SK-N-SH (cell line): ENCODE results near the gene STRADA.

ENCODE experiments used
- CTCF ChIP-seq: fragments of 200-600 bp; sonication (generic); IDR thresholded peaks from 2 replicates; pipeline ENCODE4 v1.6.1; 2017; ENCODE audit warnings: antibody characterized with exemption, mild to moderate bottlenecking, moderate library complexity
- FOXM1 ChIP-seq: IDR thresholded peaks from 2 replicates; pipeline ENCODE4 v1.4.0; 2012; ENCODE audit warnings: low read depth, mild to moderate bottlenecking
- MAX ChIP-seq: IDR thresholded peaks from 2 replicates; pipeline ENCODE4 v1.4.0; 2012; ENCODE audit warnings: low read depth
- PBX3 ChIP-seq: IDR thresholded peaks from 2 replicates; pipeline ENCODE4; 2012
- POLR2AphosphoS5 ChIP-seq: IDR thresholded peaks from 2 replicates; pipeline ENCODE4 v1.6.1; 2012; ENCODE audit warnings: low read depth, low read length

GRCh38 chr17:63764716-63765115 is 23.1 kb upstream of the STRADA start:
- TF ChIP-seq MAX (no peak), PBX3 (no peak), CTCF (no peak), FOXM1 (no peak), POLR2AphosphoS5 (no peak)
